ENCODE data around the gene DNER.
"Not testable (repeated sequence)": the region's sequence is repeated elsewhere in the genome, so short reads cannot be mapped to it uniquely, and the experiment has no call there.

The DNER gene

DNA sequence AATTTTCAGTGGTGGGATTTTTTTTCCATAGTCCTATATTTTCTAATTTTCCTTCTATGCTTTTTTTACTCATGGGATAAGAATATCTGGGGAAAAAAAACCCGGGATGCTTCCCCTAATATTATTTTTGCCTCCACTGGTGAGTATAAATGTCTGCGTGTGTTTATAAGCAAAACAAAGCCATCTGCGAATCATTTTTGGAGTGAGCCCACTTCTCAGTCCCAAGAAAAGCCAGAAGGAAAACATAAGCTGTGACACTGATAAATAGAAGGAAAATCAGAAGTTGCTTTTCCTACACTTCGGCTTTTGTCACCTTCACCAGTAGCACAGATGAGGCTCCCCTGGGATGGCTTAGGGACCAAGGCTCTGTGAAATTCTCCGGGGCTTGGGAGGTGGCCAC lies 308.6 kb downstream of the DNER start:
- DNase-seq (ENCODE audit: low read depth in 2 of 2), result no peak

DNA sequence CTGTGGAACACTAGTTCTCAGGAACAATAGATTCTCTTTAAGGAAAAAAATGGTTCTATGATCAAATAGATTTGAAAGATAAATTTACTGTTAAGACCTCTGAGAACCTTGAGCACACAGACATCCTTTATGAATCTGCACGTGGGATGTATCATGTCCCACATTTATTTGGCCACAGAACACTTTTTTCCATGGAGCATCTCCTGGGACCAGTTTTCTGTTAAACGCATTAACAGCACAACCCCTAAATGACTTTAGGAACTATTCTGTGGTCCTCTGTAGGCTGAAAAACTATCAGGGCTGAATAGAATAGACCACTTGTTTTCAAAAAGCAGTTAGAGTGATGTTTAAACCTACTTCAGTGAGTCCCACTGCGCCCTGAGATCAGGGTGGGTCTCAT lies 311.1 kb downstream of the DNER start:
- DNase-seq (ENCODE audit: low read depth in 2 of 2), result no peak

DNA sequence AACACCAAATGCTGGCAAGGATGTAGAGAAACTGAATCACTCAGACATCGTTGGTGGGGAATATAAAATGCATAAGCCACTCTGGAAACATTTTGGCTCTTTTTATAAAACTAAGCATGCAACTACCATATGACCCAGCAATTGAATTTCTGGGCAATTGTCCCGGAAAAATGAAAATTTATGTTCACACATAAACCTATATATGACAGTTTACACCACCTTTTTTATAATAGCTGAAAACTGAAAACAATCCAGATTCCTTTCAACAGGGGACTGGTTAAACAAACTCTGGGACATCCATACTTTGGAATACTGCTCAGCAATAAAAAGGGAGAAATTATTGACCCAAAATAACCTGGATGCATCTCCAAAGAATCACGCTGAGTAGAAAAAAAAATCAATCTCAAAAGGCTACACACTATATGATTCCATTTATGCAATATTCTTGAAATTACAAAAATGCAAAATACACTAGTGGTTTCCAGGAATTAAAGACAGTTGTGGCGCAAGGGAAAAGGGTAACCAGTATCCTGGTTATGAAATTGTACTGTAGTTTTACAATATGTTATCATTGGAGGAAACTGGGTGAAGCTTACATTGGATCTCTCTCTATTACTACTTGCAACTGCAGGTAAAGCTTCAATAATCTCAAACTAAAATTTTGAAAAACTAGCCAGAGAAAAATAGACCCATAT lies 313.0 kb downstream of the DNER start:
- DNase-seq (ENCODE audit: low read depth in 2 of 2), result peak; percentile 46 to 57

DNA sequence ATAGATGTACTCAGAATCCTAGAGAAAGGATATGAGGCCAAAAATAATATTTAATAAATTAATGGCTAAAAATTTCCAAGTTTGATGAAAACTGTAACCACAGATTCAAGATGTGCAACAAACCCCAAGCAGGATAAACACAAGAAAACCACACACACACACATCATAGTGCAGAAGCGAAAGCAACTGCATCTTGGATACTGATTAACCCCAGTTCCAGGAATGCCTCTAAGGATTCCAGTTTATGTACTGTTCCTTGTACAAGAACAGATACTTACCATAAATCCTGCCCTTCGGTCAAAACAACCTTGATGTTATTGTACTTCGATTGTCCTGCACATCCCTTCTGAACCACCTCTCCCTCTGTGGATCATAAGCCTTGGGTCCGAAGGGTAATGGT lies 320.4 kb downstream of the DNER start:
- DNase-seq (ENCODE audit: low read depth in 2 of 2), result no peak

DNA sequence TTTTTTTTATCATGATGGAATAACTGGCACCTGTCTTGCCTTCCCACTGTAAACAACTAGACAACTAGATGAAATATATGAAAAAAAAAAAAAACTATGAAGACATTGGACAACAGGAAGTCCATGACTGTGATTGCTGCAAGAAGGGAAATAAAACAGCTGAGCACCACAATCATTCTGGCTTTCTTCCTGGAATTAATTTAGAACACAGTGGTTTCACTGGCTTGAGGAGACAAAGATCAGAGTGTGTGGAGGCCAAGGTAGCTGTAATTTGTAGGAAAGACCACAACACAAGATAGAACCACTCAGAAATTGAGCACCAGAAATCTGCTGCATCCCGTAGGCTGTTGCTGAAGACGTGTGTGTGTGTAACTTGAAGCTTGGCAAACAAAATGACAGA lies 322.2 kb downstream of the DNER start:
- DNase-seq (ENCODE audit: low read depth in 2 of 2), result no peak

DNA sequence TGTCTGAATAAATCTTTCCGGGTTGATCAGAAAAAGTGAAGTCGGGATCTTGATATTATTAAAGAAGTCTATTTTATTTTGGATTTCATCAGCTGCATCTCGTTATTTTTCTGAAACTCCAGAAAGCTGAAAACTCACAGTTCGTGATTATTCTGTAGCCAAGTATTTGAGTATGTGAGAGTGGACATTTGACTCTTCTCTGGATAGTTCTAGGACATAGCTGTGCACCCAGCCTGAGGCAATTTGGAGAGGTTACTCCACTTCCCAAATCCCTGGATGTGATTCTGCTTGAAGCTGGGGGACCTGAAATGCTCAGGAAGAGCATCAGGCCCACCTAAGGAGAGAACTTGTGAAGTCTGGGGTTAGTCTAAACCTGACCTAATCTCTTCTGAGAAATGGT lies 325.6 kb downstream of the DNER start:
- no peak for DNase-seq (ENCODE audit: low read depth in 2 of 2)

DNA sequence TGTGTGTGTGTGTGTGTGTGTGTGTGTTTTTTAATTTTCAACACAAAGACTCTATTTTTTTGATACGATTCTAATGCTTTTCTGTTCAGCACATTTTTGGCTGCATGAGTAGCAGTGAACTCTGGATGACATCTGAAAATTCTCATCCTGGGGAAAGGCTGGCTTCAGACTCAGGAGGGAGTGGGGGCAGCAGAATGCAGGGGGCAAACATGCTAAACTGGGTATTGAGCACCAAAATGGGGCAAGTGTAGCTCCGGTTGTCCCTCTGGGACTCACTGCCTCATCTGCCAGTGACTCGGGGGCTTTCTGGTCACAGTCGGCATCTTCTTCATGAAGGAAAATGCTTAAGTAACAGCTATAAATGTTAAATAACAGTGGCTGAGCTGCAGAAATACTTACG lies 326.5 kb downstream of the DNER start:
- DNase-seq (ENCODE audit: low read depth in 2 of 2), result no peak

DNA sequence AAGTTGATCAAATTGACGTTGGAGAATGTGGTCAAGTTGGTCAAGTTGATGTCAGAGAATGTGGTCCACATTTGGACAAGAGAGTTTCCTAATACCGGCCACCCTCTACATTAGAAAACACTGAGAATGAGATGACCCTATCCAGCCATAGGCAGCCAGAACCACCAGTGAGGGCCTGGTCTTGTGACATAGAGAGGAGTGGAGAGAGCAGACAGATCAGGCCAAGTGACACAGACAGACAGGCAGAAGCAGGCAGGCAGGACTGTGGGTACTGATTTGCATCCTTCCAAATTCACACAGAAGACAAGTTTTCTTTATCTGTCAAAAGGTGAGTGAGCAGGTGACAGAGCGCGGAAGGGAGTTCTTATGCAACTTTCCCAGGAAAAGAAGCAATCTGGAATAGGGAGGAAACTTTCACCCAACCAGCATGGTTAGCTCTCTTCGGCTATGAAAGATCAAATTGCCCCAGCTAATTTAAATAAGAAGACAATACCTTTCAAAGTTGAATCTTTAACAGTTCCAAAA lies 334.2 kb downstream of the DNER start:
- no peak for DNase-seq (ENCODE audit: low read depth in 2 of 2)

DNA sequence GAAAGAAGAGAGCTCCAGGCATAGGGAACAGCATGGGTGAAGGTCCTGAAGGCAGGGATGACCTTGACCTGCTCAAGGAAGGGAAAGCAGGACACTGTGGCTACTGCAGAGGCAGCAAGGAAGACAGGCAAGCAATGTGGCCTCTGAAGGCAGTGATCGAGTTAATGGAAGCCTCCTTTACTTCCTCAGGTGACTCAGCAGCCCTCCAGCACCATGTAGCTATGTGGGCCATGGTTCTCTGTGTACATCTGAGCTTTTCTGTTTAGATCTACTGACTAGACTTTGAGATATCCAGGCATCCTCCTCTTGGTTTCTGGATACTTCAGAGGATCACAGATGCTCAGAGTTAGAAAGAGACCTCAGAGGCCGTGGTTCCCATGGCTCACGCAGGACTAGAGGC lies 336.0 kb downstream of the DNER start:
- DNase-seq (ENCODE audit: low read depth in 2 of 2), result no peak

DNA sequence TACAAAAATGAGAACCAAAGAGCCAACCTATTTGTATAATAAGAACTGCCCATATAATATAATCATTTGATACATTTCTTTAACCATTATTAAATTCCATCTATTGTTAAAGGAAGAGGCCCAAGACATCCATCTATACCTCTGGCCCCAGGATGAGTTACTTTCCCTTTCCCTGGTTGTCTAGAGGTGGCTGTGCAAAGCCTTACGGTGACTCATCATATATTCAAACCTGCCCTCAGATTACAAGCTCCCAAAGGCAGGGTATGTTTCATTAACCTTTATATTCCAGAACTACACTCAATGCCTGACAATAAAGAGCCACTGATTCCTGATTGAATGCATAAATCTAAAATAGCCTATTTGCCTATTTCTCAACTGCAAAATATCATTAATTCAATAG lies 337.5 kb downstream of the DNER start:
- DNase-seq (ENCODE audit: low read depth in 2 of 2), result no peak

DNA sequence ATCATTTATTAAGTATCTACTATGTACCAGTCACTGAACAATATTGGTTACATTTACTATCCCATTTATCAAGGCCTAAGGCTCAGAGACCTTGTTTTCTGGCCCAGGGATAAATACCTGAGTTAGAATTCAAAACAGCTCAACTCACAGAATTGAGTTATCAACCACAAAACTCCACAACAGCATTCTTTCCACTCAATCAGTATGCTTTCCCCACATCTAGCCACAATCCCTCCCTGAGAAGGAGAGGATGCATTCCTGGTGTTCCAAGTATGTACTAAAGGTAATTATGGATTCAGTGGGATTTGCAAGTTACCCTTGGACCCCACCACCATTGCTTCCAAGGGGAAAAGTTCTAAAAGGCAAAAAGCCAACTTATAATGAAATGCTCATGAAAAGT lies 339.1 kb downstream of the DNER start:
- DNase-seq (ENCODE audit: low read depth in 2 of 2), result peak in 1 of 2 experiments; percentile 3

DNA sequence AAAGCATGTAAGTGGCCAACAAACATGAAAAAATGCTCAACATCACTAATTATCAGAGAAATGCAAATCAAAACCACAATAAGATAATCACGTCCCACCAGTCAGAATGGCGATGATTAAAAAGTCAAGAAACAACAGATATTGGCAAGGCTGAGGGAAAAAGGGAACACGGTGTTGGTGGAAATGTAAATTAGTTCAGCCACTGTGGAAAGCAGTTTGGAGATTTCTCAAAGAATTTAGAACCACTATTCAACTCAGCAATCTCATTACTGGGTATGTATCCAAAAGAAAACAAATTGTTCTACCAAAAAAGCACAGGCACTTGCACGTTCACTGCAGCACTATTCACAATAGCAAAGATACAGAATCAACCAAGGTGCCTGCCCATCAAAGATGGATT lies 341.0 kb downstream of the DNER start:
- not testable (repeated sequence) for DNase-seq (ENCODE audit: low read depth in 2 of 2)

DNA sequence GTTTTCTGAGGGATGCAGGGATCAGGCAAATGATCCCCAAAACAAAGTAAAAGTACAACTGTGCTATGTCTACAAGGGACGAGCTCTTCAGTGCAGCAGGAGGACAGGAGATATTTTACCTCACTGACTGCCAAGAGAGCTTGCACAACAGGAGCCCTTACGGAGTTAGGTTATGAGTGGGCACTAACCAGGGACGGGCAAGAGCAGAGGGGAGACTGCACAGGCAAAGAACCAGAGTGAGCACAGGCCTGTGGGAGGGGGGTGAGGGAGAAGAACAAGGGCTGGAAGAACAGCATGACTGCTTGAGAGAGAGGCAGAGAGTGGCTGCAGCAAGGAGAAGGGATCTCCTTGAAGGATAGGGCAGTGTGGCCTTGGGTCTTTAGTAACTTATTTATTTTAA lies 342.1 kb downstream of the DNER start:
- no peak for DNase-seq (ENCODE audit: low read depth in 2 of 2)

DNA sequence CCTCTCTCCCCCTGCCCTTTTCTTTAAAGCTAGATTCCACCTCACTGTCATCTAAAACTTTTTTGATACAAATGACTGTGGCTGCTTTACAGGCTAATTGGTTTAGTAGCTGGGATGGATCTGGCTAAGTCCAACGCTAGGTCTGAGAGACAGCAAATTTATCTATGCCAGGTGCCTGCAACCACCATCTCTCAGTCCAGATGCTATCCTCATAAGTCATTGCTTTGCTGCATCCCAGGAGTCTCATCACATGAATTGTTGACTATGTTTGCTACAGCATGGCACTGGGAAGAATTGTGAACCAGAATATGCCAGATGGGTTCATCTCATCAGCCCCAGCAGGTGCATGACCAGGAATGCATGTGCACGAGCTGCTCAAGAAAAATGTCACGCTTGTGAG lies 343.3 kb downstream of the DNER start:
- DNase-seq (ENCODE audit: low read depth in 2 of 2), result no peak

DNA sequence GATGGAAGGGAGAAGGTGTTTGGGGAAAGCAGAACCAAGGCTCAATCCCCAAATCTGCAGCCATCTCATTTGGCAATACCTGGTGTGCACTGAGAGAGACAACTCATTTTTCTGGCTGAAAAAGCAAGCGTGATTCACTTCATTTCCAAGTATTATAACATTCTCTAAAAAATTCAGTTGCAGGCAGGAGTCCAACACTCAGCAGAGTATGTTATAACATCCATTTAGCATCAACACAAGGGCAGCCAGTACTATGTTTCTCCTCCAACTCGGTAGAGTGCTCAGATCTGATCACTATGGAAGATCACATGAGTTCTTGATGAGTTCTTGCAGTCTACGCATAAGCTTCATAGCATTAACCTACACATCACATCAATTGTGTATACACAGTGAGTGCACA lies 343.8 kb downstream of the DNER start:
- peak in 1 of 2 experiments; percentile 7 for DNase-seq (ENCODE audit: low read depth in 2 of 2)

DNA sequence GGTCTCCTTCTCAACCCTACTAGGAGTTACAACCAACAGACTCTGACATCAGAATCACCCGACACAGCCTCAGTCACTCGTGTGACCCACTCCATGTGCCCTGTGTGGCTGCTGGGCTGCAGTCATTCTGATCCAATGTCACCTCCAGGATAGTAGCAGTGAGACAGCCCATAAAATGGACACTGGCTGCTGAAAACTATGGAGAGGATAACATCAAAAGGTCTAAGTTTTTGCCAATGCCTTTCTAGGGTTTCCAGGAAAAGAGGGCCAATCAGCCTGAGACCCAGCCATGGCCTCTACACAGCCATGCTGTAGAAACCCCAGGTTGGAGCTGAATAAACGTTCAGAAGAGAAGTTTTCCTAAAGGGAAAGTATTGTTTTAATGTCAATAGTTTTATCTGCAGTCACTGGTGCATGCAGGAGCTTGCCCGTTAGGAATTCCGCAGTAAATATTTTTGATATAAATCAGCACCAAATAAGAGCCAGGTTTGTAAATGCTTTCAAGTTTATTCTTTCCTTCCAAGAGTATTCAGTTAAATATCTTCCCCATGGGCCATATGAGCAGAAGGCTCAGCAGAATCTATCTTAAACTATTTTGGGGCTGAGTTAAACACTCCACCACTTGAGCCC lies 351.1 kb downstream of the DNER start:
- no peak for DNase-seq (ENCODE audit: low read depth in 2 of 2)

DNA sequence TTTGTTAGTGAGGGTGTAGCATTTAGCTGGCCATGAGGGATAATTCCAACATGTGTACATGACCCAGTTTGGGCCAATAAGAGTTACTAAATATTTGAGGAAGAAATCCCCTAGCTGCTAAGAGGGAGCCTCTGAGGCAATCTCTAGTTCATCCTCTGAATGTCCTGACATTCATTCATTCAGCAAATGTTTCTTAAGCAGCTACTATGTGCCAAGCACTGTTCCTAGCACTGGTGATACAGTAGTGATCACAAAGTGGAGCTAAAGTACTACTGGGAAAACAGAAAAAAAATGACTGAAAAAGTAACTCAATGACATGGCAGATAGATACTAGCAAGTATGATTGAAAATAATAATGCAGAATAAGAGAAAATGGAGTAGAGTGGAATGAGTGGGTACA lies 363.5 kb downstream of the DNER start:
- no peak for DNase-seq (ENCODE audit: low read depth in 2 of 2)

DNA sequence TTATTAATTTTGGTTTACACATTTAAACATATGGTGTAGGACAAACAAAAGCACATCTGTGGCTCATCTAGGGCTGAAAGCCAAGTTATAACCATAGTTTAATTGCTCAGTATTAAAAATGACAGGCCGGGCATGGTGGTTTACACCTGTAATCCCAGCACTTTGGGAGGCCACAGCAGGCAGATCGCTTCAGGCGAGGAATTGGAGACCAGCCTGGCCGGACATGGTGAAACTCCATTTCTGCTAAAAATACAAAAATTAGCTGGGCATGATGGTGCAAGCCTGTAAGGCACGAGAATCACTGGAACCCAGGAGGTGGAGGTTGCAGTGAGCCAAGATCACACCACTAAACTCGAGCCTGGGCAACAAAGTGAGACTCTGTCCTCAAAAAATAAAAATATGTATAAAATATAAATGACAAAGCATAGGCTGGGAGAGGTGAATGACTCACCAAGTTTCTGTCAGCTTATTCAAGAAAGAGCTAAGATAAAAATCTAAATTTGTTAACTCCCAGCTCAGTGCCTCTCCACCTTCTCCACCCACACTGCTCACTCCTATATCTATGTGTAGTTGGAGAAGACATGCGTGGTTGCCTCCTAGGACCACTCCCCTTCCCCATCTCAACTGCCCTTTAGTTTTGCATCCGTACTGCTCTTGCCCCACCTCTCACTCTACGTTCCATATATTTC lies 364.1 kb downstream of the DNER start:
- DNase-seq (ENCODE audit: low read depth in 2 of 2), result no peak

DNA sequence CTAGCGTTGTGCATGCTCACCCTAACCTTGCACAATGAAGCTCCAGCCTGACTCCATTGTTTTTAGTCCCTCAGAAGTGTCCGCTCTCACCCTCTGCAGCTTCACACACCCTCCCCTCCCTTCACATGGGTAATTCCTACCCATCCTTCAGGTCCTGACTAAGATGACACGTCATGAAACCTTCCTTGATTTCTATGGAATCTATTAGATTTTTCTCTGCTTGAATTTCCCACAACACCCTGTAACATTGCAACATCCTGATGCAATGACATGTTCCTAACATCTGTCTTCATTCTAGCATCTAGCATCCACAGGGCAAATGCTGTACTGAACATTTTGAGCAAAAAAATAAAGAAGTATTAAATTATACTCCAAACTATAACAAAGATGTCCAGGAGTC lies 366.2 kb downstream of the DNER start:
- no peak for DNase-seq (ENCODE audit: low read depth in 2 of 2)

DNA sequence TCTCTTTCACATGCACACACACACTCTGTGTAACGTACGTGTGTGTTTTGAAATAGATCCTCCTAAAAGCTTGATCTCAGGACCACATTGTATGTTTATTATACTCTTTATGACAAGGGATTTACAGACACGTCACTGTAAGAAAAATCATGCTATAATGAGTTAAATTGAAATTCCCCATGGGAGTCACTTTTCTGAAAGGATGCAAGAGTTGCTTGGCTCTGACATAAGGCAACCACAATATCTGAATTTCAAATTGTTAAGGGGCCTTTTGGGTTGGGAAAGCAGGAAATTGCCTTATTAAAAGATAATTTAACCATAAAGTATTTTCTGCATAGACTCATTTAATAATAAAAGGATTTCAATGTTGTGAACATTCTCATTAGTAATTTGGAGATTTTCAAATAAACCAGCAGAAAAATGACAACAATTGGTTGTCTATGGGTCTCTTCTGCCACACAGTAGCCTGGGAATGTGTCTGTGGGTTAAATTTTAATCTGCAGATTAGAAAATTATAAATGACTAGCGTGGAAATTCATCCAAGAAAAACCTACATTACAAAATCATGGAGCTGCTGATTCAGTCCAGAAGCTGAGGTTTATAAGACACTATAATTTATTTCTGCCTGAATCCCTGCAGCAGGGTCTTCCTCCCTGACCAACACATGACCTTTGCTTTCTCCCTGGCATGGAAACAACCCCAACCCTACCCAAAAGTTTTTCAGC lies 367.4 kb downstream of the DNER start:
- DNase-seq (ENCODE audit: low read depth in 2 of 2), result no peak

DNA sequence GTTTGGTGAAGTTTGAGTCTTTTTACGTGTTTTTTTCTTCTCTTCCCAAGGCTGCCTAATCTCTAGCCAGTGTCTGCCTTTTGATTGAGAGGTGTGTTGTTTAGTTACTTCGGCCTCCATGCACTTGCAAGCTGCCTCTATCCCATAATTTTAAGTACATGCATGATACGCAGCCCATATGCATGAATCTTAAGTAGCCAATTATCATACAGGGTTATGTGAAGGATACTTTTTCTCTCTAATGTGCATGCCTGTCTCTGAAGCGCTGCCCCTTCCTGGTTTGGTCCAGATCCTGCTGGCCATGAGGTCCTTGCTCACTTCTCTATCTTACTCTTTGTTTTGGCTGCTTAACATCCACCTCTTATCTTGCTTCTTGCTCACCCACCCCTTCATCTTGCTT lies 369.4 kb downstream of the DNER start:
- DNase-seq (ENCODE audit: low read depth in 2 of 2), result no peak

DNA sequence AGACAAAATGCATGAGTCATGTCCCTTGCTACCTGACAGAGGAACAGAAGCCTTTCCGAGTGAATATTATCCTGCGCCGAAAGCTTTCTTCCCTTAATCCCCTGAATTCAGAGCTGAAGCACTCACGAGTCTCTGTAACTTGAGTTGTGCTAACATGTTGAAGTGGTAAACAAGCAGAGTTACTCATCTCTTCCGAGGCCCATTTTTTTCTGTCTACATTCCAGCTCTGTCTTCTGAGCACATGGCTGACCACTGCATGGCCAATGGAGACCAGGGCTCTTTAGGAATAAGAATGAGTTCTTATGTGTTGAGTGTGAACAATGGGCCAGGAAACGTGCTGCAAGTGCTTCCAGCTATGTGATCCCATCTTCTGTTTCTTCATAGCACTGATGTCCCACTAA lies 370.2 kb downstream of the DNER start:
- DNase-seq (ENCODE audit: low read depth in 2 of 2), result no peak
